ENCODE measurements around the gene PARVB. TPM values are rescaled to one million over a fixed set of nuclear protein-coding genes. Genes with fewer than 3 reads are reported as not detected.

PARVB gene
- total and polyA plus RNA-seq, 9 of the 15 experiments (the other 6 are each of a cell fraction or from before 2014, with no cell fraction given) = 1.1 to 59.2 (median 29.2) TPM

DNA sequence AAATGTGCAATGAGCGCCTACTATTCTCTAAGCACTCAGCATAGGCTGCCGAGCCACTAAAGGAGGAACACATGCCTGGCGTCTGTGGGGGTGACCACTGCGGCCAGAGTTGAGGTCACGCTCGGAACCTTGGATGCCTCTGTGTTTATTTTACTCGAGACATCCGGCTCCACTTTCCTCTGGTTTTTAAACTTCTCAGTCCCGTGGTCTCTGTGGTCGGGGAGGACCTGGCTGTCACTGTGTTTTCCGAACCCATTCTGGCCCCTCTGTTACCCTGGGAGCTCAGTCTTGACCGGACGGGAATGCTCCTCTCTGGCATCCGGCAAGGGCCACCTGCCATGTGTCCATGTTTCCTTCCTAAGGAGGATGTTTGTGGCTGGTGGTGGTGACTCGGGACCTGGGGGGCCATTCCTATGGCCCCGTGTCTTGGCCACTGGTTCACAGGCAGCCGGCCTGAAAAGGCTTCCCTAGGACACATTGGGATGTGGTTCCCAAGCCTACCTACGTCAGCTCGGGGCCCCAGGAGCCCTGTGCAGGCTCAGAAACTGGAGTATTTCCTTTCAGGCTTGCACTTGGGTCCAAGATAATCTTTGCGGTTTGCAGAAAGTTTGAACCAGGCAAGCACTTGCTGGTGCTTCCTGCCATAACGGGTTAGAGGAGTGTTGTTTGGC lies 109.9 kb downstream of the PARVB start:
- H3K79me2 ChIP-seq (ENCODE audit: control insufficient read depth, insufficient read depth, low read length) = no peaks in the 10 kb centered on the region
- intact Hi-C loops (cut with micrococcal nuclease) (no loop called here), in situ Hi-C loops (cut with MboI) (no loop called here)
- H4K20me1 ChIP-seq (replicated peaks; ENCODE audit: control insufficient read depth, insufficient read depth, low read length) = 0 out of 2 replicates have a peak, but pooled peaks cover 5% of the 10 kb centered on the region
- H3K27me3 ChIP-seq (ENCODE audit: control insufficient read depth in 2 of 2, insufficient read depth in 2 of 2, low read length in 2 of 2) = no peaks in the 10 kb centered on the region
- H3K36me3 ChIP-seq (ENCODE audit: control insufficient read depth, insufficient read depth, low read length) = peaks cover 22% of the 10 kb centered on the region; the same call in 1 of the 3 replicates
- no peak for ATAC-seq
- 90% methylated on average over 10 of the region's 21 CpGs for WGBS (ENCODE audit: insufficient coverage, low coverage, missing lambda C conversion rate)
- no peak for FAIRE-seq
- no peak overlapping the region for H3K9ac ChIP-seq (ENCODE audit: insufficient read depth in 1 of 2, low read depth in 2 of 2, low read length in 2 of 2)
- H3K4me2 ChIP-seq (ENCODE audit: insufficient read depth, low read length) = no peak overlapping the region
- no TSS peak for BruUV-seq (replicated peaks)
- ChIA-PET POLR2A (no interaction called here), CTCF (ENCODE audit: low intra/inter-chr PET ratio) (no interaction called here)
- no peaks in the 10 kb centered on the region for H3K9me1 ChIP-seq (ENCODE audit: control insufficient read depth, insufficient read depth, low read length)
- no peak for DNase-seq (ENCODE audit: extremely low read depth in 1 of 4, low spot score in 3 of 4)
- no peaks in the 10 kb centered on the region for H3K9me3 ChIP-seq (replicated peaks; ENCODE audit: control insufficient read depth, insufficient read depth, low read depth, low read length)
- H2AFZ ChIP-seq (ENCODE audit: low read depth, low read length) = no peak overlapping the region
- peaks cover 0 to 5% of the 10 kb centered on the region in 2 experiments; a peak in 4 of 5 replicates for H3K4me1 ChIP-seq (replicated peaks in 1 of 2; ENCODE audit: control insufficient read depth in 2 of 2, insufficient read depth in 2 of 2, low read length in 2 of 2)
- no peak overlapping the region for H3K4me3 ChIP-seq
- no peak overlapping the region for H3K27ac ChIP-seq (ENCODE audit: extremely low read depth, low read depth, low read length)
- TF ChIP-seq EZH2 (IDR thresholded peaks at IDR 0.05; ENCODE audit: borderline replicate concordance, low read depth, low read length) (no peak), ZNF133 (CRISPR knock-in tag; IDR thresholded peaks at IDR 0.05) (no peak), PHF20 (IDR thresholded peaks at IDR 0.05; ENCODE audit: partially characterized antibody) (no peak), LARP7 (IDR thresholded peaks at IDR 0.05) (no peak), FOXA1 (IDR thresholded peaks at IDR 0.05; ENCODE audit: borderline replicate concordance) (no peak), HLTF (IDR thresholded peaks at IDR 0.05) (no peak), ZKSCAN1 (IDR thresholded peaks at IDR 0.05; ENCODE audit: low read depth, low read length) (no peak), SRF (CRISPR knock-in tag; IDR thresholded peaks at IDR 0.05) (no peak), NFE2L1 (tag; IDR thresholded peaks at IDR 0.05; ENCODE audit: borderline replicate concordance, low read depth) (no peak), ZNF561 (CRISPR knock-in tag; conservative IDR thresholded peaks at IDR 0.05) (no peak)
- TF ChIP-seq, protein P1, sequence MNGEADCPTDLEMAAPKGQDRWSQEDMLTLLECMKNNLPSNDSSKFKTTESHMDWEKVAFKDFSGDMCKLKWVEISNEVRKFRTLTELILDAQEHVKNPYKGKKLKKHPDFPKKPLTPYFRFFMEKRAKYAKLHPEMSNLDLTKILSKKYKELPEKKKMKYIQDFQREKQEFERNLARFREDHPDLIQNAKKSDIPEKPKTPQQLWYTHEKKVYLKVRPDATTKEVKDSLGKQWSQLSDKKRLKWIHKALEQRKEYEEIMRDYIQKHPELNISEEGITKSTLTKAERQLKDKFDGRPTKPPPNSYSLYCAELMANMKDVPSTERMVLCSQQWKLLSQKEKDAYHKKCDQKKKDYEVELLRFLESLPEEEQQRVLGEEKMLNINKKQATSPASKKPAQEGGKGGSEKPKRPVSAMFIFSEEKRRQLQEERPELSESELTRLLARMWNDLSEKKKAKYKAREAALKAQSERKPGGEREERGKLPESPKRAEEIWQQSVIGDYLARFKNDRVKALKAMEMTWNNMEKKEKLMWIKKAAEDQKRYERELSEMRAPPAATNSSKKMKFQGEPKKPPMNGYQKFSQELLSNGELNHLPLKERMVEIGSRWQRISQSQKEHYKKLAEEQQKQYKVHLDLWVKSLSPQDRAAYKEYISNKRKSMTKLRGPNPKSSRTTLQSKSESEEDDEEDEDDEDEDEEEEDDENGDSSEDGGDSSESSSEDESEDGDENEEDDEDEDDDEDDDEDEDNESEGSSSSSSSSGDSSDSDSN (IDR thresholded peaks at IDR 0.05; ENCODE audit: borderline replicate concordance in 1 of 2, low read depth in 2 of 2, low read length in 2 of 2) = no peak
- TF ChIP-seq, protein P2, sequence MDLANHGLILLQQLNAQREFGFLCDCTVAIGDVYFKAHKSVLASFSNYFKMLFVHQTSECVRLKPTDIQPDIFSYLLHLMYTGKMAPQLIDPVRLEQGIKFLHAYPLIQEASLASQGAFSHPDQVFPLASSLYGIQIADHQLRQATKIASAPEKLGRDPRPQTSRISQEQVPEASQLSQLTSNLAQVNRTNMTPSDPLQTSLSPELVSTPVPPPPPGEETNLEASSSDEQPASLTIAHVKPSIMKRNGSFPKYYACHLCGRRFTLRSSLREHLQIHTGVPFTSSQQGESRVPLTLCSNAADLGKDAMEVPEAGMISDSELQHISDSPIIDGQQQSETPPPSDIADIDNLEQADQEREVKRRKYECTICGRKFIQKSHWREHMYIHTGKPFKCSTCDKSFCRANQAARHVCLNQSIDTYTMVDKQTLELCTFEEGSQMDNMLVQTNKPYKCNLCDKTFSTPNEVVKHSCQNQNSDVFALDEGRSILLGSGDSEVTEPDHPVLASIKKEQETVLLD (IDR thresholded peaks at IDR 0.05) = no peak
